Stimulated activated CD8-positive, alpha-beta memory T cell treated with anti-CD3 and anti-CD28 coated beads, Interleukin-4, amount 100 ng/mL, for 4 hours (primary cell): Measurements from ENCODE around the gene ISYNA1.

Experiments used
- DNase-seq, 2 donors: peaks; one replicate each; pipeline ENCODE4 v3.0.0-alpha.2; 2020; ENCODE audit warnings: low read depth in 2 of 2, low spot score in 1 of 2

Gene ISYNA1

DNA sequence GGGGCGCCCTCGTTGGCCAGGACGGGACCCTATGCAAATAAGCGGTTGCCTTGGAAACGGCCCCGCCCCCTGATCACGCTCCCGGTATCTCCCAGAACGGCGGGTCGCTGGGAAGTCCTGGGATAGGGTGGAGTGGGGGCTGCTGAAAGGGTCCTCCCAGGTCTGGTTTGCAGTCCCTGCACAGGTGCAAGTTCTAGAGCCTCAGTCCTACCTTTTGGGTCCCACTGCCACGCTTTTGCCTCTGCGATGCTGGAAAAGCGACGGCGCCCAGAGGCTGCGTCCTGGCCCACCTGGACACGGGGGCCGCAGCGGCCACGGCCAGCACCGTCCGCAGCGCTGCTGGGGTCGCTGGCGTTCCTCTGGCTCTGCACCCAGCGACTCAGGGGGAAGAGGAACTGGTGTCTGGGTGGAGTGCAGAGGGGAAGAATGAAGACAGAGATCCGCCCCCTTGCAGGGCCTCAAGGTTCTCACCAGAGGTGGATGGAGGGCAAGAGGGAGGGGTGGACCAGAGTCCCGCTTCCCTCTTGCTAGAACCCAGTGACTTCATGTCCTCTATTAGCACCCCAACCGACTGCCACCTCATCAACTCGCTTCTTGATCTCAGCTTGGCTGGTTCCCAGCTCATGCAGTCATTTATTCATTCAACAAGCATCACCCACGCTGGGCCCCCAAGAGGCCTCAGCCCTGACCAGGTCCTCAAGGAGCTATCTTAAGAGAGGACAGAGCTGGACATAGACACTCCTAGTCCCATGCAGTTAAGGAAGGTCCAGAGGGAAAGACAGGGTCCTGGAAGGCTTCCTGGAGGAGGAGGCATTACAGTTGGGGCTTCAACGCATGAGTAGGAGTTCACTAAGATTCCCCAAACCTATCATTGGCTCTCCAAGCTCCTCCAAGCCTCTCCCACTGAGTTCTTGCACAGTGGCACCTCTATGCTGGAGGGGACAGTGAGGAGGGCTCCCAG lies 40.4 kb downstream of the ISYNA1 start, which contains the start of gene LRRC25:
TSS of gene LRRC25 (minus strand) at position 381 of the 961 bp plus-strand sequence. CDS start 659 bp downstream, outside the sequence.
- DNase-seq, result no peak

DNA sequence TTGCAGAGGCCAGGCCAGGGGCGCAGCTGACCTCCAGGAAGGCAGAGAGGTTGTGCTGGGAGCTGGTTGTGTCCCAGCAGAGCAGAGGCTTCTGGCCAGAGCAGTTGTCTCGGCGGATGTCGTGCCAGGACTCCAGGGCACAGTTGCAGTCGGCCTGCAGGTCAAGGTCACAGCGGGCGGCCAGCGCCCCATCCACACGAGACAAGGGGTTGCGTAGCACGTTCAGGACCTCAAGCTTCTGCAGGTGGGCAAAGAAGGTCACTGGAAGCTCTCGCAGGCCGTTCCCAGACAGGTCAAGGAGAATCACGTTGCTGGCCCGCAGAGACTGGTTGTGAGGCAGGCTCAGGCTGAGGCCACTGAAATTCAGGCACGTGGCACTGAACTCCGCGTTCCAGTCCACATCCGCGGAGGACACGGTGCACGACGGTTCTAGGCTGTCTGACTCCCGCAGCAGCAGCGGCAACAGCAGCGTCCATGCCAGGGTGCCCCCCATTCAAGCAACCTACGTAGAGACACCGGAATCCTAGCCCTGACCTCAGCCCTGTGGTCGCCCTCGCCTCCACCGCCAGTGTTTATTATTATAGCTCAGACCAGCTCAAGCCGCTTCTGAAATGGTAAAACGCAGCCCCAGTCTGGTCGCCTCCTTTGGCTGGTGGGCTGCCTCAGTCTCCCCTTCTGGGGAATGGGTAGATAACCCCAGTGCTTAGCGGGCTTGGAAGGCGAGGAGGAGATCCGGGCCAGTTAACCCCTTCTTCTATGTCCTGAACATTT lies 41.3 kb downstream of the ISYNA1 start:
- DNase-seq, result no peak

DNA sequence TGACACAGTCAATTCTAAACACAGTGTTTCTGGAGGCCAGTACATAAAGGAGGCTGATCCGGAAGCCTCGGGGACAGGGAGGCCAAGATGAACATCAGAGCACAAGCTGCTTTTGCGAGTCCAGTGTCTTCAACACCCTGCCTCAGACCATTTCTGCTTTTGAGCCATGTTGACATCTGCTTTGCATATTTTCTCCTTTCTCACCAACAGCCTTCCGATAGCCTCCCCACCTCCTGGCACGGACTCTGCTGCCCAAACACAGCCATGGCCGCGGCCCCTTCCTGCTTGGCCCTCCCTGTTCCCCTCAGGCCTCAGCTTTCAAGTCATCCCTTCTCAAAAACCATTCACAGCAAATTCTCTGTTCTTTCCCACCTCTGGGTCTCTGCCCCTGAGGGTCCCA lies 44.1 kb downstream of the ISYNA1 start:
- no peak for DNase-seq

DNA sequence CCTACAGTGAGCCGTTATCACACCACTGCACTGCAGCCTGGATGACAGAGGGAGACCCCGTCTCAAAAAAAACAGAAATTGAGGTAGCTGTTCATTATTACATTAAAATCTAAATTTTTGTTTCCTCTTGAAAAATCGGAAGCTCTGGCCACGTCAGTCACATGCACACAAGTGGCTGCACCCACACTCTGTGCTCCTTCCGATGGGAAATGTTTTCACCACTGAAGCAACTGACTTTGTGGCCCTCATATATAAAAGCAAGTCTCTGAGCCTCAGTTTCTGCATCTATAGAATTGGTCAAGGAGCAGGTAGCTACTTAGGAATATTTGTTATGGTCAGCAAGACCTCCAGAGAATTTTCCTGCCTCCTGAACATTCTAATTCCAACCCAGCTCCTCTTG lies 45.0 kb downstream of the ISYNA1 start:
- no peak for DNase-seq

DNA sequence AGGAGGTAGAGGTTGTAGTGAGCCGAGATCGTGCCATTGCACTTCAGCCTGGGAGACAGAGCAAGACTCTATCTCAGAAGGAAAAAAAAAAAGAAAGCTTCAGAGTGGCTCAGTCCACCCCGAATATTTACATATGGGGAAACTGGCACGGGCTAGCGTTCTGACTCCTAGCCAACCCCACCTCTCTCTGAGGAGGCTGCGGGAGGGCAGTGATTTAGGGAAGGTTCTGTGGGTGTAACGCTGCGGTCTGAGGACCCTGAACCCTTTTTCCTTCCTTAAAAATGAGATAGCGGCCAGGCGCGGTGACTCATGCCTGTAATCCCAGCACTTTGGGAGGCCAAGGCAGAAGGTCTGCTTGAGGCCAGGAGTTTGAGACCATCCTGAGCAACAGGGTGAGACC lies 45.5 kb downstream of the ISYNA1 start:
- DNase-seq, result no peak

DNA sequence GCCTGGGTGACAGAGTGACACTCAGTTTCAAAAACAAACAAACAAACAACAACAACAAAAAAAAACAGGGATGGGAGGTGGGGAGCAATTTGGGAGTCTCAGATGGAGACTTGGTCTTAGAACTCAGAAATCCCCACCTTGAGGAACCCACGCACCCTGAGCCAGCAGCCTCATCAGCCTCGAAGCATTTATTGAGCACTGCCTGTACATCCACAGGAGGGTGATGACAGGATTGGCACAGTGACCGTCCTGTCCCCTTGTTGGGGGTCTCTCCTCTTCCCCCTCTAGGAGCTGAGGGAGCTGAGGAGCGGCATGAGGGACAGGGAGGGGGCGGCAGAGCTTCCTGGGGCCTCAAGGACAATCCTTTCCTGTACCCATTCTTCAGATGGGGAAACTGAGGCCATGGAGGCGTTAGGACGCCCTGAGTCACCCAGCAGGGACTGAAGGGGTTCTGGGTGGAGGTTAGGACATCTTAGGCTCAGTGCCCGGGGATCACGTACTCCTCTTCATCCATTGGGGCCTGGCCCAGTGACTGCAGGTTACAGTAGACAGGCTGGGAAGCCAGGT lies 46.3 kb downstream of the ISYNA1 start:
- no peak for DNase-seq

DNA sequence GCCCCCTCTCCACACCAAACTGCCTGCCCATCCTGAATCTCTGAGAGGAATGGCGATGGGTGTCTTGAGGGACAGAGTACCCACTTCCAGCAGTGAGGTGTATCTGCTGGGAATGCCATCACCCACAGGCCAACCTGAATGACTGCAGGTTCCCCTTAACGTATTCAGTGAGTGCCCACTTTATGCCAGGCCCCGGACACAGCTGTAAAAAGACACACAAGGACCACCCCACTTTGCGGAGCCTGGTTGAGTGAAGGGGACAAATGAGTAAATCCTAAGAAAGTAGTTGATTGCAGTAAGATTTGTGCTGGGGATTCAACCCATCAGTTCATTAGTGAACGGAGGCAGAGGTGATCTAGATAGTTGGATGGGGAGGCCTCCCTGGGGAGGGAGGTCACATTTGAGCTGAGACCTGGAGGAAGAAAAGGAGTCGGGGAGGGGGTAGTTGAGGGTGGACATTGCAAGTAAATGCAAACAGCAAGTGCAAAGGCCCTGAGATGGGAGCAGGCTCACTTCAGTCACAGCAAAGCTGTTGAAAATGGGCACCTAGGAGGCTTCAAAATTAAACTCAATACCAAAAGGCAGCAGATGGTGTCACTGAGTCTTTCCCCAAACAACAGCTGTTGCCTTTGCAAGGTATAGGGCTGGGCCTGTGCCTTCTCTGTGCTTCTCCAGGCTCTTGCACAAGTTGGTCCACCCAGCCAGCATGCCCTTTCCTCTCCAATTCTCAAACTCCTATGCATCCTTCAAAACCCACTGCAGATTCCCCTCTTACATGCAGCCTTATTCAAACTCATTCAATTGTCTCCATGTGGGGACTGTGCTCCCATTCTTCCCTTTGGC lies 47.6 kb downstream of the ISYNA1 start:
- DNase-seq, result no peak

DNA sequence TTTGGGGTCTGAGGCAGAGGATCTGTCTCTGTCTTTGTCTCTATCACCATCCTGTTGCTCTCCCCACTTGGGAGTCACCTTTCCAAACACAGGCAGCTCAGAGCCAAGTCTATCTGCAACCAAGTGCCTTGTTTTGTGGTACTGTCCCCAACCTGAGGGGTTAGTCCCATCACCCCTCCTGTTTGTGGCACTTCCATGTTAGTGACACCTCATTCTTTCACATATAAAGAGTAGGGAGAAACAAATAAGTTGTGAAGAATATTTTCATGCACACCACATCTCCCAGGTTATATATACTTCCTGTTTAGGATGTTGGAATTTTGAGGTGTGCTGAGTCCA lies 48.2 kb downstream of the ISYNA1 start:
- no peak for DNase-seq

DNA sequence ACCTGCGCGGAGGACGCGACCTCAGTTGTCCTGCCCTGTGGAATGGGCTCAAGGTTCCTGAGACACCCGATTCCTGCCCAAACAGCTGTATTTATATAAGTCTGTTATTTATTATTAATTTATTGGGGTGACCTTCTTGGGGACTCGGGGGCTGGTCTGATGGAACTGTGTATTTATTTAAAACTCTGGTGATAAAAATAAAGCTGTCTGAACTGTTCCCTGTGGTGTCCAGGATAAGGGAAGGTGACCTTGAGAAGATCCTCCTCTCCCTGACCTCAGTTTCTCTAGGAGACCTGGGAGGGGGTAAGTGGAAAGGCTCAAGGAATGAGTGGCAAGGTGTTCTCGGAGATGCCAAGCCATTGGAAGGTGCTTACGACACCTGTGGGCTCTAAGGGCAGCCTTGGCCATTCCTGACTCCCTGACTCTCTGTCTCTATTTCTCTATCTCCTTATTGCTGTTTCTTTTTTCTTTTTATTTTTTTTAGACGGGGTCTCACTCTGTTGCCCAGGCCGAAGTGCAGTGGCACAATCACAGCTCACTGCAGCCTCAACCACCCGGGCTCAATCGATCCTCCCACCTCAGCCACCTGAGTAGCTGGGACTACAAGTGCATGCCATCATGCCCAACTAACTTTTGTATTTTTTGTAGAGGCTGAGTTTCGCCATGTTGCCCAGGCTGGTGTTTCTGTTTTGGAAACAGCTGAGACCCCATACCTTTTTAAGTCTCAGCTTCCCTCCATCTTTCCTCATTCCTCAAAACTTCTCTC lies 48.8 kb downstream of the ISYNA1 start:
- DNase-seq, result no peak

DNA sequence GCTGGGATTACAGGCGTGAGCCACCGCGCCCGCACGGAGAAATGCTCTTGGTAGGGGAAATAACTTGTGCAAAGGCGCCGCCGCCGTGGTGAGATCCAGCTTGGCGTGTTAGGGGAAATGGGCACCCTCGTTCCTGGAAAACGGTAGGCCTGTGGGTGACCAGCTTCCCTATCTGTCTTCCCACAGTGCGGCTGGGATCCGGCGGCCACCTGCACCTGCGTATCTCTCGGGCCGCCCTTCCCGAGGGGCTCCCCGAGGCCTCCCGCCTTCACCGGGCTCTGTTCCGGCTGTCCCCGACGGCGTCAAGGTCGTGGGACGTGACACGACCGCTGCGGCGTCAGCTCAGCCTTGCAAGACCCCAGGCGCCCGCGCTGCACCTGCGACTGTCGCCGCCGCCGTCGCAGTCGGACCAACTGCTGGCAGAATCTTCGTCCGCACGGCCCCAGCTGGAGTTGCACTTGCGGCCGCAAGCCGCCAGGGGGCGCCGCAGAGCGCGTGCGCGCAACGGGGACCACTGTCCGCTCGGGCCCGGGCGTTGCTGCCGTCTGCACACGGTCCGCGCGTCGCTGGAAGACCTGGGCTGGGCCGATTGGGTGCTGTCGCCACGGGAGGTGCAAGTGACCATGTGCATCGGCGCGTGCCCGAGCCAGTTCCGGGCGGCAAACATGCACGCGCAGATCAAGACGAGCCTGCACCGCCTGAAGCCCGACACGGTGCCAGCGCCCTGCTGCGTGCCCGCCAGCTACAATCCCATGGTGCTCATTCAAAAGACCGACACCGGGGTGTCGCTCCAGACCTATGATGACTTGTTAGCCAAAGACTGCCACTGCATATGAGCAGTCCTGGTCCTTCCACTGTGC lies 49.6 kb downstream of the ISYNA1 start:
- peak; percentile 51 to 54 for DNase-seq

DNA sequence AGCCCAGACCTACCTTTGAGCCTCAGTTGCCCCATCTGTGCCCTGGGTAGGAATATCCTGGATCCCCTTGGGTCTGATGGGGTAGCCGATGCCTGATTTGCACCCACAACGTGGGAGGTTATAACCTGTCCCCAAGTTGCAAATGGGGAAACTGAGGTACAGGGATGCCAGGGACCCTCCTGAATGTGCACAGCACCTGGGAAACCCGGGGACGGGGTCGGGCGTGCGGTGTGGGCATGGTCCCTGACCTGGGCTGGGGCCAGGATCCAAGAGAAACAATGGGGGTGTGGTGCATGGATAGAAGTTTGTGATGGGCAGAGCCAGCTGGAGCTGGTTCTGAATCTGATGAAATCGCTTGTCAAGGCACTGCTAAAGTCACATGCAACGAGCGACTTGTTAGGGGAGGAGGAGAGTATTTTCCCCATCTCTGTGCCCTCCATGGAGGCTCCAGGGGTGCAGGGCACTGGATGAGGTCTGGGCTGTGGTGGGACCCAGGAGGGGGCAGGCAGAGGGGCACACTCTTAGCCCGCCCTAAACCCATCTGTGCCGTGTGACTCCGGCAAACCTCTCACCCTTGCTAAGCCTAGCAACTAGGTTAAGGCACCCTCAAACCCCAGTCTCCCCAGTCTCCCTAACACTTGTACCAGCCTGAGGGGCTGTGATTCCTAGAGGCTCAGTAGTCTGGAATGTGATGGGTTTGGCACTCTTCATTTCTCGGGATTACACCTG lies 51.2 kb downstream of the ISYNA1 start:
- DNase-seq, result no peak

DNA sequence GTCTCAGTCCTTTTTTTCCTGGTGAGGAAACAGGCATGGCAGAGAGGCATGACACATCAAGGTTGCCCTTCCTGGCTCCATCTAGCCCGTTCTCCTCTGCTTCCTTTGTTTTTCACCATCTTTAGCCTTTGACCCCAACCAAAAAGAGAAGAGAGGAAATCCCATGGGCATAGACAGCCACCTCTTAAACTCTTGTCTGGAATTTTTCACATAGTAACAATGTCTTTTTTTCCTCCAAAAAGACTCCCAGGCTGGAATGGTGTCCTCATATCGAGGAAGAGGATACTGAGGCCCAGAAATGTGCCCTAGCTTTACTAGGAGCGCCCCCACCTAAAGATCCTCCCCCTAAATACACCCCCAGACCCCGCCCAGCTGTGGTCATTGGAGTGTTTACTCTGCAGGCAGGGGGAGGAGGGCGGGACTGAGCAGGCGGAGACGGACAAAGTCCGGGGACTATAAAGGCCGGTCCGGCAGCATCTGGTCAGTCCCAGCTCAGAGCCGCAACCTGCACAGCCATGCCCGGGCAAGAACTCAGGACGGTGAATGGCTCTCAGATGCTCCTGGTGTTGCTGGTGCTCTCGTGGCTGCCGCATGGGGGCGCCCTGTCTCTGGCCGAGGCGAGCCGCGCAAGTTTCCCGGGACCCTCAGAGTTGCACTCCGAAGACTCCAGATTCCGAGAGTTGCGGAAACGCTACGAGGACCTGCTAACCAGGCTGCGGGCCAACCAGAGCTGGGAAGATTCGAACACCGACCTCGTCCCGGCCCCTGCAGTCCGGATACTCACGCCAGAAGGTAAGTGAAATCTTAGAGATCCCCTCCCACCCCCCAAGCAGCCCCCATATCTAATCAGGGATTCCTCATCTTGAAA lies 52.0 kb downstream of the ISYNA1 start, which contains the start of gene GDF15:
TSS of gene GDF15 (plus strand) at position 484 of the 868 bp plus-strand sequence. CDS start at position 516, 32 bp downstream.
- no peak for DNase-seq

DNA sequence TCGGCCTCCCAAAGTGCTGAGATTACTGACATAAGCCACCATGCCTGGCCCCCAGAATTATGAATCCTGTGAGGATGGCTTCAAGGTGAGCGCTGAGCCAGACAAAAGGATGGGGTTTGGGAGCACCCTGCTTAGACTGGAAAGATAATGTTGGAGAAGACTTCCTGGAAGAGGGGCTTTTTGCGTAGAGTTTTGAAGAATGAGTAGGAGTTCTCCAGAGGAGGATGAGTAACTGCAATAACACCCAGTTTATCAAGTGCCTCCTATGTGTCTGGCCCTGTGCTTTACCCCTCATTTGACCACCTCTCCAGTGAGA lies 52.6 kb downstream of the ISYNA1 start:
- no peak for DNase-seq

DNA sequence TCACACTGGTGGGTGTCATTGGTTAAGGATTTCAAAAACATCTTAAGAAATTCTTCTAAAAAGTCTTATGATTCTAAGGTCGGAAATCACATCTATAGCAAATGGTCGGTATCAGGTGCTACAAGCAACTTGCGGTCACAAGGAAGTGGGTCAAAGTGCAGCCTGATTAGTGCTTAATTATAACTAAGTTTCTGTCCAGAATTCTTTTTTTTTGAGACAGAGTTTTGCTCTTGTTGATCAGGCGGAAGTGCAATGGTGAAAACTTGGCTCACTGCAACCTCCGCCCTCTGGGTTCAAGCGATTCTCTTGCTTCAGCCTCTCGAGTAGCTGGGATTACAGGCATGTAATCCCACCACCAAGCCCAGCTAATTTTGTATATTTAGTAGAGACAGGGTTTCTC lies 53.2 kb downstream of the ISYNA1 start:
- DNase-seq, result no peak
